Activated naive CD4-positive, alpha-beta T cell treated with anti-CD3 and anti-CD28 coated beads for 36 hours (primary cell): ENCODE measurements around the gene FGF14. TPM values are rescaled to one million over a fixed set of nuclear protein-coding genes. Genes with fewer than 3 reads are reported as not detected.
"Not testable (repeated sequence)": the region's sequence is repeated elsewhere in the genome, so short reads cannot be mapped to it uniquely, and the experiment has no call there.

Experiments used
- CTCF ChIA-PET: fragments of 350-600 bp; sonication (Branson Sonifier 250); formaldehyde crosslinking; loops from one replicate; lab custom pipeline; 2021; ENCODE audit warnings: antibody characterized with exemption; lab: Charles Lee
- DNase-seq: peaks from one replicate; pipeline ENCODE4 v3.0.0-alpha.2; 2020
- H3K27ac Mint-ChIP-seq: one replicate; pipeline ENCODE4 v1.8.0; 2021; ENCODE audit warnings: mild to moderate bottlenecking, mixed read lengths
- H3K27me3 Mint-ChIP-seq: one replicate; pipeline ENCODE4 v1.8.0; 2021; ENCODE audit warnings: low read depth, mixed read lengths
- H3K36me3 Mint-ChIP-seq: one replicate; pipeline ENCODE4 v1.8.0; 2021; ENCODE audit warnings: low read depth, mixed read lengths
- H3K4me1 Mint-ChIP-seq: one replicate; pipeline ENCODE4 v1.8.0; 2021; ENCODE audit warnings: low read depth, mixed read lengths
- H3K4me3 Mint-ChIP-seq: one replicate; pipeline ENCODE4 v1.8.0; 2021; ENCODE audit warnings: mild to moderate bottlenecking, moderate library complexity, mixed read lengths
- H3K9me3 Mint-ChIP-seq: one replicate; pipeline ENCODE4 v1.8.0; 2021; ENCODE audit warnings: mixed read lengths
- intact Hi-C: fragments of 100-400 bp; cut with micrococcal nuclease; formaldehyde crosslinking; loops from one replicate; pipeline ENCODE4 v1.15.1; 2023
- total RNA-seq, 2 experiments: library from RNA; stranded (reverse); gene quantifications; one replicate each; pipeline ENCODE4 v1.2.3, GENCODE V29; 2021

Gene FGF14
- total RNA-seq, 2 experiments from 2014 or later, result not detected

- Mint-ChIP-seq H3K4me1 (no peaks in the 10 kb centered on the region), H3K9me3 (no peaks in the 10 kb centered on the region), H3K27me3 (peaks cover 7% of the 10 kb centered on the region), H3K4me3 (no peak overlapping the region), H3K27ac (no peak overlapping the region), H3K36me3 (no peaks in the 10 kb centered on the region)
- intact Hi-C loops, result no loop called here
- CTCF ChIA-PET, result no interaction called here
- DNase-seq, result no peak
These were observed 225.0 kb downstream of the FGF14 start for GRCh38 chr13:102176846-102177245.

- DNase-seq, result no peak
- intact Hi-C loops, result no loop called here
- Mint-ChIP-seq H3K4me3 (no peak overlapping the region), H3K27me3 (peaks cover 7% of the 10 kb centered on the region), H3K36me3 (no peaks in the 10 kb centered on the region), H3K9me3 (no peaks in the 10 kb centered on the region), H3K4me1 (no peaks in the 10 kb centered on the region), H3K27ac (no peak overlapping the region)
- CTCF ChIA-PET, result interaction anchor here (0.7 kb wide), 1 partner anchor 235 kb away, joined by 3 read pairs; no protein-coding TSS in a partner anchor
These were observed 229.4 kb downstream of the FGF14 start for GRCh38 chr13:102172406-102172805.

GRCh38 chr13:102170305-102170704, 231.5 kb downstream of the FGF14 start:
- no peak overlapping the region for H3K4me3 Mint-ChIP-seq
- intact Hi-C loops, result no loop called here
- no peaks in the 10 kb centered on the region for H3K4me1 Mint-ChIP-seq
- peaks cover 11% of the 10 kb centered on the region for H3K27me3 Mint-ChIP-seq
- H3K36me3 Mint-ChIP-seq, result no peaks in the 10 kb centered on the region
- CTCF ChIA-PET, result no interaction called here
- no peak for DNase-seq
- H3K9me3 Mint-ChIP-seq, result no peaks in the 10 kb centered on the region
- H3K27ac Mint-ChIP-seq, result no peak overlapping the region

GRCh38 chr13:102169471-102170015, 232.3 kb downstream of the FGF14 start:
- CTCF ChIA-PET, result no interaction called here
- Mint-ChIP-seq H3K9me3 (peaks cover 2% of the 10 kb centered on the region), H3K27me3 (peaks cover 12% of the 10 kb centered on the region), H3K4me3 (no peak overlapping the region), H3K36me3 (no peaks in the 10 kb centered on the region), H3K27ac (no peak overlapping the region), H3K4me1 (no peaks in the 10 kb centered on the region)
- intact Hi-C loops, result no loop called here
- DNase-seq, result no peak

DNA sequence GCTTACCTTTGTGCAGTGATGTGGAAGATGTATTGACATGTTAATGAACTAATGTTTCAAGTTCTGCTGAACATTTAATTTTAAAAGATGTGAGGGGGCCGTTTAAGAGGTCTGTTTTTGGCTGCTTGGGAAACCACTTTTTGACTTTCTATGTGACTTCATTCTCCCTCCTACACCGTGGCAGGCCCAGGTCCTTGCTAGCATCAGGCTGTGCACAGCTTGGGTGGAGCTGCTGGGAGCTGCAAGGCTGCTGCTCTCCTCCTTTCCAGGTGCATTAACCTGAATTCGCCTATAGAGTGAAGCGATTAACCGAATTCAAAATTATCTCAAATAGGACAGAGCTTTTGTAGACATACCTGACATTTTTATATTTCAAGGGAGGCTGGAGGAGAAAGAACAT, 249.1 kb downstream of the FGF14 start:
- no peaks in the 10 kb centered on the region for H3K27me3 Mint-ChIP-seq
- CTCF ChIA-PET, result no interaction called here
- intact Hi-C loops, result loop anchor here (2.0 kb wide), 1 partner anchor 30 kb away; no protein-coding TSS in a partner anchor
- H3K9me3 Mint-ChIP-seq, result peaks cover 3% of the 10 kb centered on the region
- H3K27ac Mint-ChIP-seq, result no peak overlapping the region
- no peak for DNase-seq
- no peaks in the 10 kb centered on the region for H3K4me1 Mint-ChIP-seq
- no peak overlapping the region for H3K4me3 Mint-ChIP-seq
- H3K36me3 Mint-ChIP-seq, result no peaks in the 10 kb centered on the region

GRCh38 chr13:102147353-102147752, 254.5 kb downstream of the FGF14 start:
- intact Hi-C loops, result no loop called here
- no peaks in the 10 kb centered on the region for H3K36me3 Mint-ChIP-seq
- no peak overlapping the region for H3K27ac Mint-ChIP-seq

GRCh38 chr13:102145750-102146149, 256.1 kb downstream of the FGF14 start:
- no peak overlapping the region for H3K27ac Mint-ChIP-seq
- DNase-seq, result no peak
- H3K4me3 Mint-ChIP-seq, result no peak overlapping the region
- no peaks in the 10 kb centered on the region for H3K27me3 Mint-ChIP-seq
- no peaks in the 10 kb centered on the region for H3K9me3 Mint-ChIP-seq
- intact Hi-C loops, result no loop called here
- H3K4me1 Mint-ChIP-seq, result no peaks in the 10 kb centered on the region
- CTCF ChIA-PET, result interaction anchor here (0.6 kb wide), 1 partner anchor 202 kb away, joined by 4 read pairs; no protein-coding TSS in a partner anchor
- no peaks in the 10 kb centered on the region for H3K36me3 Mint-ChIP-seq

More at GRCh38 chr13:102147353-102147752, 254.5 kb downstream of the FGF14 start:
- Mint-ChIP-seq H3K4me1 (no peaks in the 10 kb centered on the region), H3K4me3 (no peak overlapping the region), H3K9me3 (no peaks in the 10 kb centered on the region), H3K27me3 (no peaks in the 10 kb centered on the region)
- DNase-seq, result no peak
- CTCF ChIA-PET, result interaction anchor here (1.3 kb wide), 1 partner anchor 408 kb away, joined by 3 read pairs; no protein-coding TSS in a partner anchor

GRCh38 chr13:102142473-102142826, 259.4 kb downstream of the FGF14 start:
- H3K4me1 Mint-ChIP-seq, result no peaks in the 10 kb centered on the region
- no peak overlapping the region for H3K4me3 Mint-ChIP-seq
- no peak overlapping the region for H3K27ac Mint-ChIP-seq
- CTCF ChIA-PET, result interaction anchor here (0.6 to 1.0 kb wide), 2 partner anchors 297 to 314 kb away, joined by 3 to 4 read pairs; no protein-coding TSS in a partner anchor
- H3K9me3 Mint-ChIP-seq, result no peaks in the 10 kb centered on the region
- intact Hi-C loops, result loop anchor here (5.0 kb wide), 1 partner anchor 250 kb away; no protein-coding TSS in a partner anchor
- DNase-seq, result no peak
- H3K36me3 Mint-ChIP-seq, result no peaks in the 10 kb centered on the region
- H3K27me3 Mint-ChIP-seq, result no peaks in the 10 kb centered on the region

GRCh38 chr13:102141625-102142472, 260.0 kb downstream of the FGF14 start:
- H3K4me3 Mint-ChIP-seq, result no peak overlapping the region

DNA sequence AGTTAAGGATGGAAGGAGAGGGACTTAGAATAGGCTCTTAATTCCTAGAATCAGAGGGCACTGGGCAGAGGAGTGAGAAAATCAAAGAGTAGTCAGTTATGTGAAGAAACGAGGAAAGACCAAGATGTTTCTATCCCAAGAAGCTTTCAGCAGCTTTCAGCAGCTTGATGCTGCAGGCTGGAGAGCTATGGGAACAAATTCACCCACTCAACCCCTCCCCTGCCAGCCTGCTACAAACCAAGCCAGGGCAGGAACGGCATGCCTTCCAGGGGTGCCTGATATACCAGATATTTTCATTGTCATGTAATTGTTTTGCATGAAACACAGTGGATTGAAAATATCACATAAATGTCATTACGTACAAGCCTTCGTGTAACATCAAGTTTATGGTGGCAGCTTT, 262.2 kb downstream of the FGF14 start:
- Mint-ChIP-seq H3K4me3 (no peak overlapping the region), H3K4me1 (no peaks in the 10 kb centered on the region), H3K27ac (no peak overlapping the region), H3K9me3 (no peaks in the 10 kb centered on the region), H3K27me3 (peaks cover 1% of the 10 kb centered on the region), H3K36me3 (no peaks in the 10 kb centered on the region)
- CTCF ChIA-PET, result interaction anchor here (0.6 to 1.7 kb wide), 2 partner anchors 224 to 416 kb away, joined by 5 read pairs; no protein-coding TSS in a partner anchor
- intact Hi-C loops, result loop anchor here (2.0 to 5.0 kb wide), 2 partner anchors 197 to 253 kb away; no protein-coding TSS in a partner anchor
- DNase-seq, result no peak

More at GRCh38 chr13:102141625-102142472, 260.0 kb downstream of the FGF14 start:
- CTCF ChIA-PET, result interaction anchor here (0.6 to 1.4 kb wide), 7 partner anchors 9 to 414 kb away, joined by 3 to 8 read pairs (median 5); no protein-coding TSS in a partner anchor
- intact Hi-C loops, result loop anchor here (1.0 to 5.0 kb wide), 4 partner anchors 199 to 414 kb away; no protein-coding TSS in a partner anchor
- Mint-ChIP-seq H3K9me3 (no peaks in the 10 kb centered on the region), H3K27me3 (no peaks in the 10 kb centered on the region), H3K4me1 (no peaks in the 10 kb centered on the region), H3K36me3 (no peaks in the 10 kb centered on the region), H3K27ac (no peak overlapping the region)
- no peak for DNase-seq

GRCh38 chr13:102138635-102139190, 263.1 kb downstream of the FGF14 start:
- H3K9me3 Mint-ChIP-seq, result no peaks in the 10 kb centered on the region
- H3K4me3 Mint-ChIP-seq, result no peak overlapping the region
- peaks cover 1% of the 10 kb centered on the region for H3K27me3 Mint-ChIP-seq
- CTCF ChIA-PET, result interaction anchor here (0.8 to 1.7 kb wide), 2 partner anchors 11 to 417 kb away, joined by 3 to 5 read pairs; no protein-coding TSS in a partner anchor
- no peak for DNase-seq
- H3K27ac Mint-ChIP-seq, result no peak overlapping the region
- H3K4me1 Mint-ChIP-seq, result no peaks in the 10 kb centered on the region
- no peaks in the 10 kb centered on the region for H3K36me3 Mint-ChIP-seq
- intact Hi-C loops, result no loop called here

GRCh38 chr13:102137904-102138303, 263.9 kb downstream of the FGF14 start:
- H3K27me3 Mint-ChIP-seq, H3K4me3 Mint-ChIP-seq, H3K9me3 Mint-ChIP-seq, CTCF ChIA-PET, H3K36me3 Mint-ChIP-seq, DNase-seq, intact Hi-C loops, H3K4me1 Mint-ChIP-seq, H3K27ac Mint-ChIP-seq: not testable (repeated sequence)
